K562 (cell line): ENCODE results near the gene BCAS3. TPM values are rescaled to one million over a fixed set of nuclear protein-coding genes. Genes with fewer than 3 reads are reported as not detected.
A peak's percentile ranks its signal among the peaks of the same experiment; 100 is the strongest.

Experiments
- ARNT ChIP-seq, 2 experiments: fragments of 450-650 bp; IDR thresholded peaks; 2 replicates each; pipeline ENCODE4 v1.6.1; 2016; ENCODE audit warnings: mild to moderate bottlenecking in 1 of 2
- CCAR2 ChIP-seq: fragments of 200-400 bp; formaldehyde crosslinking; IDR thresholded peaks from 2 replicates; pipeline ENCODE4 v1.6.1; 2017; ENCODE audit warnings: mild to moderate bottlenecking, low read depth, low read length
- DDX20 ChIP-seq: fragments of 450-650 bp; IDR thresholded peaks from 2 replicates; pipeline ENCODE4 v1.6.1; 2016; ENCODE audit warnings: missing genetic modification characterization, low read depth, mild to moderate bottlenecking, missing compliant biosample characterization, moderate library complexity
- NR4A1 ChIP-seq, 2 experiments: fragments of 250-450 bp in 1 of 2; fragments of 450-650 bp in 1 of 2; sonication (Bioruptor Pico) in 1 of 2; IDR thresholded peaks; 2 replicates each; pipeline versions ENCODE4 v1.4.0 to v1.6.1; 2016 to 2020; ENCODE audit warnings: mild to moderate bottlenecking in 2 of 2, missing compliant biosample characterization in 1 of 2, missing genetic modification characterization in 1 of 2, moderate library complexity in 1 of 2
- PRMT5 ChIP-seq: sonication (generic); formaldehyde crosslinking; IDR thresholded peaks from 2 replicates; pipeline ENCODE4 v1.5.0; 2020; ENCODE audit warnings: missing genetic modification reagents
- PTRF ChIP-seq: fragments of 450-650 bp; IDR thresholded peaks from 2 replicates; pipeline ENCODE4 v1.6.1; 2016; ENCODE audit warnings: mild to moderate bottlenecking, missing genetic modification characterization, missing compliant biosample characterization
- SMAD3 ChIP-seq: fragments of 450-650 bp; formaldehyde crosslinking; conservative IDR thresholded peaks from 2 replicates; pipeline ENCODE4 v1.4.0; 2020; ENCODE audit warnings: mild to moderate bottlenecking
- ZNF23 ChIP-seq: fragments of 250-450 bp; sonication (Bioruptor Pico); IDR thresholded peaks from 2 replicates; pipeline ENCODE4 v1.4.0; 2020; ENCODE audit warnings: mild to moderate bottlenecking
- ZNF583 ChIP-seq: fragments of 250-450 bp; sonication (Bioruptor Pico); IDR thresholded peaks from 2 replicates; pipeline ENCODE4 v1.4.0; 2020
- ZNF79 ChIP-seq: fragments of 250-450 bp; sonication (Bioruptor Pico); IDR thresholded peaks from 2 replicates; pipeline ENCODE4 v1.4.0; 2020; ENCODE audit warnings: low read depth, mild to moderate bottlenecking, moderate library complexity
- polyA plus RNA-seq, 8 experiments: library from polyadenylated mRNA; depleted of rRNA in 4 of 8; stranded (reverse) in 5 of 8; unstranded in 3 of 8; fragments of >200 nt; fragmentation: Nextera tagmentation in 2 of 8; fragmentation: Illumina TruSeq in 1 of 8; extraction: Ambion mirVana in 2 of 8; extraction: Trizol in 1 of 8; gene quantifications; 2 replicates each; pipeline versions ENCODE4 v1.2.1 to v1.2.3, GENCODE V29; 2011 to 2014; ENCODE audit warnings: inconsistent platforms in 1 of 8, missing spikeins in 1 of 8
- total RNA-seq, 7 experiments: library from RNA; depleted of rRNA in 6 of 7; stranded (reverse); fragments of >200 nt in 6 of 7; fragmentation: Illumina TruSeq in 2 of 7; extraction: Trizol in 2 of 7; gene quantifications; 2 replicates each; pipeline versions ENCODE4 v1.2.1 to v1.2.3, GENCODE V29; 2011 to 2021; ENCODE audit warnings: low replicate concordance in 1 of 7
- TF ChIP-seq, protein P1 (sequence below), 3 experiments: fragments of 200-800 bp in 1 of 3; sonication (Bioruptor generic) in 1 of 3; sonication (generic) in 1 of 3; formaldehyde crosslinking in 1 of 3; IDR thresholded peaks; 2 replicates each; pipeline versions ENCODE4 v1.6.1 to v1.8.0; 2016 to 2022; ENCODE audit warnings: mild to moderate bottlenecking in 2 of 3, missing compliant biosample characterization in 2 of 3, missing genetic modification characterization in 2 of 3, missing genetic modification reagents in 1 of 3
- TF ChIP-seq, protein P2 (sequence below): fragments of 150-350 bp; IDR thresholded peaks from 2 replicates; pipeline ENCODE4 v1.6.1; 2014; ENCODE audit warnings: low read depth, mild to moderate bottlenecking, low read length, borderline replicate concordance
- TF ChIP-seq, protein P3 (sequence below): fragments of 250-450 bp; sonication (Bioruptor Pico); IDR thresholded peaks from 2 replicates; pipeline ENCODE4 v1.4.0; 2020
- TF ChIP-seq, protein P4 (sequence below): fragments of 250-450 bp; sonication (Bioruptor Pico); IDR thresholded peaks from 2 replicates; pipeline ENCODE4 v1.4.0; 2020; ENCODE audit warnings: mild to moderate bottlenecking, moderate library complexity

Gene BCAS3
- total and polyA plus RNA-seq, 9 of the 15 experiments (the other 6 are each of a cell fraction or from before 2014, with no cell fraction given) = 1.9 to 5.5 (median 3.5) TPM

DNA sequence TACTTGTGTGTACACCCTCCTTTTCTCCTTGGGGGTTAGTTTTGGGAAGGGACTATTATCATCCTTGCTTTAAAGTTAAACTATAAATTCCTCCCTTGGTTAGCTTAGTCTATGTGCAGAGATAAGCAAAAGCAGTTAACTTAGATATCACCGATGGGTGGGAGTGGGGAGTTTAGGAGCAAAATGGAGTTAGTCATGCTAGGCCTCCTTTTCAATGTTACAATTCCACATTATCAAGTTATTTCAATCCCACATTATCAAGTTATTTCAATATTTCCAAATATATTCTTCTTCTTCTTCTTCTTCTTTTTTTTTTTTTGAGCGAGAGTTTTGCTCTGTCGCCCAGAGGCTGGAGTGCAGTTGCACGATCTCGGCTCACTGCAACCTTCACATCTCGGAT, 1.7 kb upstream of the BCAS3 start (continued):
- no peak for TF ChIP-seq ARNT (IDR thresholded peaks at IDR 0.05)
- TF ChIP-seq PRMT5 = no peak
- TF ChIP-seq, protein P1, sequence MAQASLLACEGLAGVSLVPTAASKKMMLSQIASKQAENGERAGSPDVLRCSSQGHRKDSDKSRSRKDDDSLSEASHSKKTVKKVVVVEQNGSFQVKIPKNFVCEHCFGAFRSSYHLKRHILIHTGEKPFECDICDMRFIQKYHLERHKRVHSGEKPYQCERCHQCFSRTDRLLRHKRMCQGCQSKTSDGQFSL (CRISPR knock-in tag; IDR thresholded peaks at IDR 0.05) = no peak
- TF ChIP-seq, protein P1 (tag; IDR thresholded peaks at IDR 0.05) = peak in 1 of 2 experiments; percentile 72; a peak in 1 of 4 replicates
- TF ChIP-seq CCAR2 = no peak
- TF ChIP-seq, protein P2, sequence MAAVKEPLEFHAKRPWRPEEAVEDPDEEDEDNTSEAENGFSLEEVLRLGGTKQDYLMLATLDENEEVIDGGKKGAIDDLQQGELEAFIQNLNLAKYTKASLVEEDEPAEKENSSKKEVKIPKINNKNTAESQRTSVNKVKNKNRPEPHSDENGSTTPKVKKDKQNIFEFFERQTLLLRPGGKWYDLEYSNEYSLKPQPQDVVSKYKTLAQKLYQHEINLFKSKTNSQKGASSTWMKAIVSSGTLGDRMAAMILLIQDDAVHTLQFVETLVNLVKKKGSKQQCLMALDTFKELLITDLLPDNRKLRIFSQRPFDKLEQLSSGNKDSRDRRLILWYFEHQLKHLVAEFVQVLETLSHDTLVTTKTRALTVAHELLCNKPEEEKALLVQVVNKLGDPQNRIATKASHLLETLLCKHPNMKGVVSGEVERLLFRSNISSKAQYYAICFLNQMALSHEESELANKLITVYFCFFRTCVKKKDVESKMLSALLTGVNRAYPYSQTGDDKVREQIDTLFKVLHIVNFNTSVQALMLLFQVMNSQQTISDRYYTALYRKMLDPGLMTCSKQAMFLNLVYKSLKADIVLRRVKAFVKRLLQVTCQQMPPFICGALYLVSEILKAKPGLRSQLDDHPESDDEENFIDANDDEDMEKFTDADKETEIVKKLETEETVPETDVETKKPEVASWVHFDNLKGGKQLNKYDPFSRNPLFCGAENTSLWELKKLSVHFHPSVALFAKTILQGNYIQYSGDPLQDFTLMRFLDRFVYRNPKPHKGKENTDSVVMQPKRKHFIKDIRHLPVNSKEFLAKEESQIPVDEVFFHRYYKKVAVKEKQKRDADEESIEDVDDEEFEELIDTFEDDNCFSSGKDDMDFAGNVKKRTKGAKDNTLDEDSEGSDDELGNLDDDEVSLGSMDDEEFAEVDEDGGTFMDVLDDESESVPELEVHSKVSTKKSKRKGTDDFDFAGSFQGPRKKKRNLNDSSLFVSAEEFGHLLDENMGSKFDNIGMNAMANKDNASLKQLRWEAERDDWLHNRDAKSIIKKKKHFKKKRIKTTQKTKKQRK = no peak
- 0 out of 2 replicates have a peak, but pooled peaks have one; percentile 34 for TF ChIP-seq SMAD3 (CRISPR knock-in tag)
- TF ChIP-seq, protein P3, sequence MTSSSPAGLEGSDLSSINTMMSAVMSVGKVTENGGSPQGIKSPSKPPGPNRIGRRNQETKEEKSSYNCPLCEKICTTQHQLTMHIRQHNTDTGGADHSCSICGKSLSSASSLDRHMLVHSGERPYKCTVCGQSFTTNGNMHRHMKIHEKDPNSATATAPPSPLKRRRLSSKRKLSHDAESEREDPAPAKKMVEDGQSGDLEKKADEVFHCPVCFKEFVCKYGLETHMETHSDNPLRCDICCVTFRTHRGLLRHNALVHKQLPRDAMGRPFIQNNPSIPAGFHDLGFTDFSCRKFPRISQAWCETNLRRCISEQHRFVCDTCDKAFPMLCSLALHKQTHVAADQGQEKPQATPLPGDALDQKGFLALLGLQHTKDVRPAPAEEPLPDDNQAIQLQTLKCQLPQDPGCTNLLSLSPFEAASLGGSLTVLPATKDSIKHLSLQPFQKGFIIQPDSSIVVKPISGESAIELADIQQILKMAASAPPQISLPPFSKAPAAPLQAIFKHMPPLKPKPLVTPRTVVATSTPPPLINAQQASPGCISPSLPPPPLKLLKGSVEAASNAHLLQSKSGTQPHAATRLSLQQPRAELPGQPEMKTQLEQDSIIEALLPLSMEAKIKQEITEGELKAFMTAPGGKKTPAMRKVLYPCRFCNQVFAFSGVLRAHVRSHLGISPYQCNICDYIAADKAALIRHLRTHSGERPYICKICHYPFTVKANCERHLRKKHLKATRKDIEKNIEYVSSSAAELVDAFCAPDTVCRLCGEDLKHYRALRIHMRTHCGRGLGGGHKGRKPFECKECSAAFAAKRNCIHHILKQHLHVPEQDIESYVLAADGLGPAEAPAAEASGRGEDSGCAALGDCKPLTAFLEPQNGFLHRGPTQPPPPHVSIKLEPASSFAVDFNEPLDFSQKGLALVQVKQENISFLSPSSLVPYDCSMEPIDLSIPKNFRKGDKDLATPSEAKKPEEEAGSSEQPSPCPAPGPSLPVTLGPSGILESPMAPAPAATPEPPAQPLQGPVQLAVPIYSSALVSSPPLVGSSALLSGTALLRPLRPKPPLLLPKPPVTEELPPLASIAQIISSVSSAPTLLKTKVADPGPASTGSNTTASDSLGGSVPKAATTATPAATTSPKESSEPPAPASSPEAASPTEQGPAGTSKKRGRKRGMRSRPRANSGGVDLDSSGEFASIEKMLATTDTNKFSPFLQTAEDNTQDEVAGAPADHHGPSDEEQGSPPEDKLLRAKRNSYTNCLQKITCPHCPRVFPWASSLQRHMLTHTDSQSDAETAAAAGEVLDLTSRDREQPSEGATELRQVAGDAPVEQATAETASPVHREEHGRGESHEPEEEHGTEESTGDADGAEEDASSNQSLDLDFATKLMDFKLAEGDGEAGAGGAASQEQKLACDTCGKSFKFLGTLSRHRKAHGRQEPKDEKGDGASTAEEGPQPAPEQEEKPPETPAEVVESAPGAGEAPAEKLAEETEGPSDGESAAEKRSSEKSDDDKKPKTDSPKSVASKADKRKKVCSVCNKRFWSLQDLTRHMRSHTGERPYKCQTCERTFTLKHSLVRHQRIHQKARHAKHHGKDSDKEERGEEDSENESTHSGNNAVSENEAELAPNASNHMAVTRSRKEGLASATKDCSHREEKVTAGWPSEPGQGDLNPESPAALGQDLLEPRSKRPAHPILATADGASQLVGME (CRISPR knock-in tag) = no peak
- TF ChIP-seq, protein P4, sequence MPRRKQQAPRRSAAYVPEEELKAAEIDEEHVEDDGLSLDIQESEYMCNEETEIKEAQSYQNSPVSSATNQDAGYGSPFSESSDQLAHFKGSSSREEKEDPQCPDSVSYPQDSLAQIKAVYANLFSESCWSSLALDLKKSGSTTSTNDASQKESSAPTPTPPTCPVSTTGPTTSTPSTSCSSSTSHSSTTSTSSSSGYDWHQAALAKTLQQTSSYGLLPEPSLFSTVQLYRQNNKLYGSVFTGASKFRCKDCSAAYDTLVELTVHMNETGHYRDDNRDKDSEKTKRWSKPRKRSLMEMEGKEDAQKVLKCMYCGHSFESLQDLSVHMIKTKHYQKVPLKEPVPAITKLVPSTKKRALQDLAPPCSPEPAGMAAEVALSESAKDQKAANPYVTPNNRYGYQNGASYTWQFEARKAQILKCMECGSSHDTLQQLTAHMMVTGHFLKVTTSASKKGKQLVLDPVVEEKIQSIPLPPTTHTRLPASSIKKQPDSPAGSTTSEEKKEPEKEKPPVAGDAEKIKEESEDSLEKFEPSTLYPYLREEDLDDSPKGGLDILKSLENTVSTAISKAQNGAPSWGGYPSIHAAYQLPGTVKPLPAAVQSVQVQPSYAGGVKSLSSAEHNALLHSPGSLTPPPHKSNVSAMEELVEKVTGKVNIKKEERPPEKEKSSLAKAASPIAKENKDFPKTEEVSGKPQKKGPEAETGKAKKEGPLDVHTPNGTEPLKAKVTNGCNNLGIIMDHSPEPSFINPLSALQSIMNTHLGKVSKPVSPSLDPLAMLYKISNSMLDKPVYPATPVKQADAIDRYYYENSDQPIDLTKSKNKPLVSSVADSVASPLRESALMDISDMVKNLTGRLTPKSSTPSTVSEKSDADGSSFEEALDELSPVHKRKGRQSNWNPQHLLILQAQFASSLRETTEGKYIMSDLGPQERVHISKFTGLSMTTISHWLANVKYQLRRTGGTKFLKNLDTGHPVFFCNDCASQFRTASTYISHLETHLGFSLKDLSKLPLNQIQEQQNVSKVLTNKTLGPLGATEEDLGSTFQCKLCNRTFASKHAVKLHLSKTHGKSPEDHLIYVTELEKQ (CRISPR knock-in tag) = no peak
- no peak for TF ChIP-seq ZNF79 (CRISPR knock-in tag)
- no peak for TF ChIP-seq NR4A1 (CRISPR knock-in tag; IDR thresholded peaks at IDR 0.05)
- TF ChIP-seq NR4A1 (tag; IDR thresholded peaks at IDR 0.05) = peak; percentile 70
- no peak for TF ChIP-seq ZNF23 (CRISPR knock-in tag)
- peak; percentile 78 for TF ChIP-seq PTRF (tag)
- peak; percentile 80; the same call in 1 of the 2 replicates for TF ChIP-seq DDX20 (tag)
- no peak for TF ChIP-seq ZNF583 (CRISPR knock-in tag)
